Measurements from ENCODE around the gene ZSCAN22.
A peak's percentile ranks its signal among the peaks of the same experiment; 100 is the strongest.

ZSCAN22 gene

DNA sequence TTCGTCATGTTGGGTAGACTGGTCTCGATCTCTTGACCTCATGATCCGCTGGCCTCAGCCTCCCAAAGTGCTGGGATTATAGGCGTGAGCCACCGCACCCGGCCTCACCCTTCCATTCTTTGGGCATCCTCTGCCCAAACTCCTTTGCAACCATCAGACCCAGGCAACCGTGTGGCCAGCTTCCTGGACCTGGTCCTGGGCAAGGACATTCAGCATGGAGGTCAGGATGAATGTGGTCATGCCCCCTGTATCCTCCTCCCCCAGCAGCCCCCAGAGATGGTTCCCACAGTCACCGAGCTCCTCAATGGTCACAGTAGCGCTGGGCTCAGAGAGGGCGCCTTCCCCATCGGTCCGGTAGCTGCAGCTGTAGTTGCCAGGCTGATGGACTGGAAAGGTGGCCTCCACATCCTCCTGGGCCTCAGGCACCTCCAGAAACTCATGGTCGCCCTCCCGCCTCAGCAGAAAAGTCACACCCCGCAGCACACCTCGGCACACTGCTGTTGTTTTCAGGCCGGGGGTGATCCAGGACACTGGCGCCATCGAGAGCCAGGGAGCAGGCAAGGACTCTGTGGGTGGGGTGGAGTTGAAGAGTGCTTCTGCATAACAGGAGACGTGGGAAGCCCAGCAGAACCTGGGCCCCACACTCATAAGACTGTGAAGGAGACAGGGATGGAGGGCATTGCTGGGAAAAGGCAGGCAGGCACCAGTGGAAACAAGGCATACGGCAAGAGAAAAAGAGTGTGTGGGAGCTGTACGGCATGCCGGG lies 25.4 kb downstream of the ZSCAN22 start:
- no peak for DNase-seq (ENCODE audit: low read depth)

DNA sequence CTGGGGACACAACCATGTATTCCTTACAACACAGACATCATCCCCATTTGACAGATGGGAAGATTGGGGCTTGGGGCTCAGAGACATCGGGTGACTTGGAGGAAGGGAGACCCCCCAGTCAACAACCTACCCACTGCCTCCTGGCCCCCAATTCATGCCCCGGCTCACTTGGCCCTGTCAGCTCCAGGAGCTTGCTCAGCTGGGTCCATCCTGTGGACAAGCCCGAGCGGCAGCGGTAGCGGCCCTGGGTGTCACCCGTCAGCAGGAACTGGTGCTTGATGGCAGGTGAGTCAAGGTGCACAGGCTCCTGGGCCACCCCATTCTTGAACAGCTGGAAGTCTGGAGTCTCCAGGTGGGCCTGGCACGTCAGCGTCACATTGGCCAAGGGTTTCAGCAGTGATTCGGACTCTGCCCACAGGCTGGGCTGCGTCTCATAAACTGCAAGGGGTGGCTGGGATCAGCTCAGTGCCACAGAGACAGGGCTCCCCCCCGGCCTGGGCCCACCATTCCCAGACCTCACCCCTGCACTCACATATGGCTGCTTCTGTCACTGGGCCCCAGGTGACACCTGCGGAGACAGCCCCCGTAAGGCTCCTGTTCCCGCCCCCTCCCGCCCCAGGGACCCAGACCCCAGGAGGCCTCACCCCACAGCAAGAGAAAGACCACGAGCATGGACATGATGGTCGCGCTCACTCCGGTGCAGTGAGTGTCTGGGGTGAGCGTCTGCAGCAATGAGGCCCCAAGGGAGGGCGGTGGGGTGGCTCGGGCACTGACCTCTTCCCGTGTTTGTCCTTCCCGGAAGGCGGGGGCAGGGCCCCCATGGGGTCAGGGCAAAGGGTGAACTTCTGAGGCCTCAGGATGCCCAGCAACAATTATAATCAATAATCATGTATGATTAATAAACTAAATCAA lies 26.2 kb downstream of the ZSCAN22 start, which contains the start of gene A1BG:
A1BG (minus strand) TSS at position 733 of the 912 bp plus-strand sequence; CDS start at position 678, 55 bp downstream.
- DNase-seq (ENCODE audit: low read depth), result no peak

DNA sequence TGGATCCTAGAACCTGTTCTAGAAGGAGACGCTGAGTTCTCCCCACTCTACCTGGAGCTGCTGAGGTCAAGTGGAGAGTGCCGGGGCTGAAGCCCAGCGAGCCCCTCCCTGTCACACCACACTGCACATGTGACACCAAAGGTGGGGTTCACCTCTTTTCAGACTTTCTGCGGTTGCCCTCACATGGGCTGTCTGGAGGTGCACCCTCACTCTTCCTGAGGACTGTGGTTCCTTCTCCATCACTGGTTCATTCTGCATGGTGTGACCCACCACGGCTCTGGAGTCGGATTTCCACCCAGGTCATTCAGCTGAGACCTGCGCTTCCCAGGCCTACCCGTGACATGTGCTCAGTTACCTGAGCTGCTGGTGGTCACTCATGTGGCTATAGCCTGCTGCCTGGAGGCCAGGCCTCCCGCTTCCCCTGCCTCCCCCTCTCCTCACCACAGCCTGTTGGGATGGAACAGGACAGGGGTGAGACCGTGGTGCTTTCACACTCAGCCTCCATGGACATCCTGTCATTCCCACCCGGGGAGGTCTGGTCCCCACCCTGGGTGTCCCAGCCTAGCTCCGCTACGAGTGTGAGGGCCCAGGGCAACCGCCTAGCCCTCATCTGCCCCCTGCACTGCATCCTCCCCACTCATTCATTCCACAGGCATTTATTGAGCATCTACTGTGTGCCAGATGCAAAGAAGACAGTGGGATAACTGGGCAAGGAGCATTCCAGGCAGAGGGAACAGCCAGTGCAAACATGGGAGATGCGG lies 27.1 kb downstream of the ZSCAN22 start:
- no peak for DNase-seq (ENCODE audit: low read depth)

DNA sequence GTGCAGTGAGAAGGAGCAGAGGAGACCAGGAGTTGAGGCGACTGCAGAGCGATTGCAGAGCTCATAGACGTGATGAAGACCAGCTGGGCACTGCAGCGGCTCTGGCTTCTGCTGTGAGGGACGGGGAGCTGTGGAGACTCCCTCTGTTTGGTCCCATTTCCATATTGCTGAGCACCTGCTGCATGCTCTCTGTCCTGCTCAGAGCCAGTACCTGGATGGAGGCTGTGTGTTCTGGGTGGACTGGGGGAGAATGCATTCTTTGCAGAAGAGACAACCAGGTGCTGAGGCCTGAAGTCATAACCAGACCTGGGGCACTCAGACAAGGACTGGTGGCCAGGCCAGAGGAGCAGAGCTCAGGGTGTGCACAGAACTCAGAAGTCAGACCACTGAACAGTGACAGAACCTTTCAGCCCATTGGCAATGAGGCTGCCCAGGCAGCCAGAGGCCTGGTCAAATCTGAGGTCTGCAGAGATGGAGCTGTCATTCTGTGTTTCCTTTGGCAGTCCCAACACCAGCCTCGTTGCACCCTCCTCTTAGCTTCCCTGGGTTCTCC lies 27.8 kb downstream of the ZSCAN22 start:
- DNase-seq (ENCODE audit: low read depth), result no peak

DNA sequence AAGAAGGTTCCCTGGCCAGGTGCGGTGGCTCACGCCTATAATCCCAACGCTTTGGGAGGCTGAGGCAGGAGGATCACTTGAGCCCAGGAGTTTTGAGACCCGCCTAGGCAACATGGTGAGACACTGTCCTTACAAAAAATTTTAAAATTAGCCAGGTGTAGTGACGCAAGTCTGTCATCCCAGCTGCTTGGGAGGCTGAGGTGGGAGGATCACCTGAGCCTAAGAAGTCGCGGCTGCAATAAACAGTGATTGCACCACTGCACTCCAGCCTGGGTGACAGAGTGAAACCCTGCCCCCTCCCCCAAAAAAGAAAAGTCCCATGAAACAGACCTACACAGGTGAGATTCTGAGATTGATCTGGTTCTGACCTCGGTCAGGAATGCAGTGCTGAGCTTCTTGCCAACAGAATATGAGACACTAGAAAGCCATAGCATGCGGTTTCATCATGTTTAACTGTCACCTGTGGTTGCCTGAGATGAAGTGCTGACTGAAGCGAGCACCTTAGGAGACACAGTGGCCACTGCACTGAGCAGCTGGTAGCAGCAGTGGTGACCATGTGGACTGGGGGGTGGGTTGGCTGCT lies 28.5 kb downstream of the ZSCAN22 start:
- no peak for DNase-seq (ENCODE audit: low read depth)

DNA sequence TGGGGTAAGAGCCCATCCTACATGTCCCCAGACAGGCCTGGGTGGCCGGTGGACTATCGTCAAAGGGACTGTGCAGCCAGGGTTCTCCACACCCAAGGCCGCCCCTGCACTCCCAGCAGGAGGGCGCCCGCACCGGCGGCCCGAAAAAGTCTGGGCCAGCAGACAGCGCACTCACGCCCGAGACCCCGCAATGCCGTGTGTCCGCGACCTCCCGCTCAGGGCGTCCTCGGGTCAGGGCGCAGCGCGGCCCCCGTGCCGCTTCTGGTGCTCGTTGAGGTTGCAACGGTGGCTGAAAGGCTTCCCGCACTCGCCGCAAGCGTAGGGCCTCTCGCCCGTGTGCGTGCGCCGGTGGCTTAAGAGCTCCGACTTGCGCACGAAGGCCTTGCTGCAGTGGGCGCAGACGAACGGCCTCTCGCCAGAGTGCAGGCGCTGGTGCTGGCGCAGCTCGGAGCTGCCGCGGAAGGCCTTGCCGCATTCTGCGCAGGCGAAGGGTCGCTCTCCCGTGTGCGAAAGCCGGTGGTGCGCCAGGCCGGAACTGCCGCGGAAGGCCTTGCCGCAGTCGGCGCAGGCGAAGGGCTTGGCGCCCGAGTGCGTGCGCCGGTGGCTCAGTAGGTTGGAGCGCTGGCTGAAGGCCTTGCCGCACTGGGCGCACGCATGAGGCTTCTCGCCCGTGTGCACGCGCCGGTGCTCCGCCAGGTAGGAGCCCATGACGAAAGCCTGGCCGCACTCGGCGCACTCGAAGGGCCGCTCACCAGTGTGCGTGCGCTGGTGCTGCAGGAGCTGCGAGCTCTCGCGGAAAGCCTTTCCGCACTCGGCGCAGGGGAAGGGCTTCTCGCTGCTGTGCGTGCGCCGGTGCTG lies 29.3 kb downstream of the ZSCAN22 start:
- peak; percentile 14 for DNase-seq (ENCODE audit: low read depth)

DNA sequence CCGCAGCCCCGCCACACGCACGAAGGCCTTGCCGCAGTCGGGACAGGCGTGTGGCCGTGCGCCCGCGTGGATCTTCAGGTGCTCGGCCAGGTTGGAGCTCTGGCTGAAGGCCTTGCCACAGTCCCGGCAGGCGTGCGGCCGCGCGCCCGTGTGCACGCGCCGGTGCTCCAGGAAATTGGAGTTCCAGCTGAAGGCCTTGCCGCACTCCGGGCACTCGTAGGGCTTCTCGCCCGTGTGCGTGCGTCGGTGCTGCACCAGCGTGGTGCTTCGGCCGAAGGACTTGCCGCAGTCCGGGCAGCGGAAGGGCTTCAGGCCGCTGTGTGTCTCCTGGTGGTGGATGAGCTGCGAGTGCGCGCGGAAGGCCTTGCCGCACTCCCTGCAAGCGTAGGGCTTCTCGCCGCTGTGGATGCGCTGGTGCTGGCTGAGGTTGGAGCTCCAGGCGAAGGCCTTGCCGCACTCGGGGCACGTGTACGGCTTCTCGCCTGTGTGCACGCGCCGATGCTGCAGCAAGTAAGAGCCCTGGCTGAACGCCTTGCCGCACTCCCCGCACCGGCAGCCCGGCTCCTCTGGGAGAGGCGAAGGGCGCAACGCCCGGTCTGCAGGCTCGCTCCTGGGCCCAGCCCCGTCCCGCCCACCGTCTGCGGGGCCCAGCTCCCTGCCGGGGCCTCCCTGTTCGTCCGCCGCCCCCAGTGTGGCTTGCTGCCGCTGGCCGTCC lies 30.1 kb downstream of the ZSCAN22 start:
- DNase-seq (ENCODE audit: low read depth), result no peak

DNA sequence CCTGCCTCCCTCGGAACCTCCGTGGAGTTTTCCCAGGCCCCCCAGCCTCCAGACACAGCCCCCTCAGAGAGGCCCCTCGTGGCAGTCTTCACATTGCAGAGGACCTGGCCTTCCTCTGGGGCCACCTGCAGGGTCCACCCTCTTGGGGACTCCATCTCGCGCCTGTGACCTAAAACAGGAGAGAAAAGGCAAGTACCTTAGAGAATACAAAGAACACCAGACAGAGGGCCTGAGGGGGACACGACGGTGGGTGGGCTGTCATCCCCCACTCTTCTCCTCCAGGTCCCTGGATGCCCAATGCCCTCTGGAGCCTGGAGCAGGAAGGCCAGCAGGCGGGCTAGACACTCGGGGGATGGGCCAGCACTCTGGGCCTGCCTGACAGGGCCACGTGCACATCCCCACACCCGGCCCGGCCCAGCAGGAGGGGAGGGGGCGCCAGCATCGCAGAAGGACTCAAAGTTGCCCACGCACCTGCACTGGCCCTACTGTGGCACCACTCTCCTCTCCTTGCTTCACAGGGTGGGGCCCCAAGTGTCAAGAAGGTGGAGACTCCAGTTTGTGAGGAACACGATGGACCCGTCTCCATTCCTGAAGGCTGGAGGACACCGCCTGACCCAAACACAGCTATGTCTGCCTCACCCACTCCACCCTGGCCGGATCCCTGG lies 30.8 kb downstream of the ZSCAN22 start:
- no peak for DNase-seq (ENCODE audit: low read depth)

DNA sequence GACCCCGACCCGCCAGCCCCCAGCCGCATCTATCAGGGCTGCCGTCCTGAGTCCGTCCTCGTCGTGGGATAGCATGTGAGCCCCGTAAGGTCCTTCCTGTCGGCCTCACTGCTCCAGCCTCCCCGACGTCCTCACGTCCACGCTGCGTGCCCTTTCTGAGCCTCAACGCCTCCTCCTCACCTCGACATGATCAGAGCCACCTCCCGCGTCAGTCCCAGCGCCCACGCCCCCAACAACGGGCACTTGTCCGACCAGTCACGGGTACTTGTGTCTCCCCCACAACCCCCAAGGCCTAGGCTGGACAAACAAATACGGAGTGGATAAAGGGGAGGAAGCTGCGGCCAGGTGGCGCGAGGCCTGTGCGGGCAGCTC lies 35.1 kb downstream of the ZSCAN22 start:
- peak; percentile 16 for DNase-seq (ENCODE audit: low read depth)

DNA sequence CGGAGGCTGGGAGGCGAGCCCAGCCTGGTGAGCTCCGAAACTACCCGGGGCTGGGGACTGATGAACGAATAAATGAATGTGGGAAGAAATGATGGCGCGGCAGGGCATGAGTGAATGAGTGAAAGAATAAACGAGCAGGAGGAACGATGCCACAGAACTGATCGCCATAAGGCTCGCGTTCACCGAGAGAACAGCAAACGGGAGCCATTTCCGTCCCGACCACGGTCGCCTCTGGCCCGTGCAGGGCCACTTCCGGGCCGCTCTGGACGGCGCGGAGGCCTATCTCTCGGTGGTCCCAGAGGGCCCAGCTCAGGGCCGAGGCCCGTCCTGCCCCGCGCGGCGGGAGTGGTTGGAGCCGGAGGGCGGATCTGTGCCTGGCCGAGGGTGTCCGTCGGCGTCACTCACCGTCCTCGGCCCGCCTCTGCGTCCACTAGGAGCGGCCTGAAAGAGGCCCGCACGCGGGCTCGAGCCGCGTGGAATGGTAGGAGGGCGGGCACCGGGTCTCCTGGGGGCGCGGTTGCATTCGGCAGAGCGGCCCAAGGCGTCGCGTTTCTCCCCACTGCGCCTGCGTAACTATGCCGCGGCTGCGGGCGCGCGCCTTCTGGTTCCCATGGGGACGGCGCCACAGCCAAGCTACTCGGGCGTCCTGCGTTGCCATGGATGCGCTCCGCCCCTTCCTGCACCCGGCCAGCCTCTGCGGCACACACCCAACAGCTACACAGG lies 35.6 kb downstream of the ZSCAN22 start, which contains the start of gene ZNF497:
ZNF497 (minus strand) TSS at position 480 of the 723 bp plus-strand sequence. CDS start 5,116 bp downstream, outside the sequence.
- peak; percentile 93 for DNase-seq (ENCODE audit: low read depth)

DNA sequence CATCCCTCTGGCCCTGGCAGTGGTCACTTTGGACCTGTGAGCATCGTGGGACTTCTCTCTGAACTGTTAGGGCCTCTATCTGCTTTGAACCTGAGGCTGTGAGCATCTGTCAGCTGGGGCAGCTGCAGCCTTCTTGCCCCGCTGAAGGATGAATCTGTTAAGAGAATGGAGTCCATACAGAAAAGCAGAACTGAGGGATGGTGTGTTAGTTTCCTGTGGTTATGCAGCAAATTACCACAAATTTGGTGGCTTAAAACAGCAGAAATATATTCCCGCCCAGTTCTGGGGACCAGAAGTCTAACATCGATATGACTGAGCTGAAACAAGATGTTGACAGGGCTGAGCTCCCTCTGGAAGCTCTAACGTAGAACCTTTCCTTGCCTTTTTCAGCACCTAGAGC lies 37.4 kb downstream of the ZSCAN22 start:
- no peak for DNase-seq (ENCODE audit: low read depth)

DNA sequence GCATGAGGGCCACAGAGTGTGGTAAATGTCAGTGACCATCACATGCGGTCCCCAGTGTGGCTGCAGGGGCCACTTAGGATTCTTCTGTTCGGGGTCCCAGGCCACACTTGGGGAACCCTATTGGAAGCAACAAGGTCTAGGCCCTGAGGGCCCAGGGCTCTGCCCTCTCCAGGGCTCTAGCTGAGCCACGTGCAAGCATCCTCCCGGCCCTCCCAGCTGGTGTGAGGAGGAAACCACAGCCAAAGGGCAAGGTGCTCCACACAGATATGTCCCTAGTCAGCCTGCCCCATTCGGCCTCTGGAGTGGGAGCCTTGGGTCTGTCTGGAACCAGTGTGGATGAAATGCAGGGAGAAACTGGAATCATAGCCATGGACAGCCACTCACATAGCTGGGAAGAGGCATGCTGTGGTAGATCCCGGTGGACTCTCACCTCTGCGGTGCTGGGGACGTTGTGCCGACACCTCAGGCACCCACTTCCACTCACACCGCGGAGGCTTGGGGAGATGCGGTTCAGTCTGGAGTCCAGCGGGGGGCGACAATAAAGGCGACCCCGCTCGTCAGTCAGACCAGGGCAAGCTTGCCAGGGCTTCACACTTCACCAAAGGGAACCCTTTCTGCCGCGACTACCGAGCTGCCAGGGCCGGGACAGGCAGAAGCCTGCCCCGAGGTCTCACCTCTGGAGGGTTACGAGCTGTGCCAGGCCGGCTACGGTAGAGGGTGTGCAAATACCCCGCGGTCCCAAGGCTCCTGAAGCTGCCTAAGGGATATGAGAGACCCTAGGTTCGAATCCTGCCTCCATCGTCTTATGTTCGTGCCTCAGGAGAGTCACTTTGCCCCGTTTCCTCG lies 40.0 kb downstream of the ZSCAN22 start:
- no peak for DNase-seq (ENCODE audit: low read depth)

DNA sequence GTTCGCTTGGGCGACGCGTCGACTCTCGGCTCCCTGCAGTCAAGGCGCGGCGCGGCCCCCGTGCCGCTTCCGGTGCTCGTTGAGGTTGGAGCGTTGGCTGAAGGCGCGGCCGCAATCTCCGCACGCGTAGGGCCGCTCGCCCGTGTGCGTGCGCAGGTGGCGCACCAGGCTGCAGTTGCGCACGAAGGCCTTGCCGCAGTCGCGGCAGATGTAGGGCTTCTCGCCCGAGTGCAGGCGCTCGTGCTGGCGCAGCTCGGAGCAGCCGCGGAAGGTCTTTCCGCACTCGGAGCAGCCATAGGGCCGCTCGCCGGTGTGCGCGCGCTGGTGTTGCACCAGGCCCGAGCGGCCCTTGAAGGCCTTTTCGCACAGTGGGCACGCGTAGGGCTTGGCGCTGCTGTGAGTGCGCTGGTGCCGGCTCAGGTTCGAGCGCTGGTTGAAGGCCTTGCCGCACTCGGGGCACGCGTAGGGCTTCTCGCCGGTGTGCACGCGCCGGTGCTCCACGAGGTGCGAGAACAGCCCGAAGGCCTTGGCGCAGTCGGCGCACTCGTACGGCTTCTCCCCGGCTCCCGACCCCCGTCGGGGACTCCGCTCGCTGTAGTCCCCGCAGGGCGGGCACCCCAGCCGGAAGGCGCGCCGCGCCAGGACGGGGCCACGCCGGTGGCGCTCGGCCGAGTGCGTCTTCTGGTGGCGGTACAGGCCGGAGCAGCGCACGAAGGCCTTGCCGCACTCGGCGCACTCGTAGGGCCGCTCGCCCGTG lies 41.1 kb downstream of the ZSCAN22 start:
- no peak for DNase-seq (ENCODE audit: low read depth)

DNA sequence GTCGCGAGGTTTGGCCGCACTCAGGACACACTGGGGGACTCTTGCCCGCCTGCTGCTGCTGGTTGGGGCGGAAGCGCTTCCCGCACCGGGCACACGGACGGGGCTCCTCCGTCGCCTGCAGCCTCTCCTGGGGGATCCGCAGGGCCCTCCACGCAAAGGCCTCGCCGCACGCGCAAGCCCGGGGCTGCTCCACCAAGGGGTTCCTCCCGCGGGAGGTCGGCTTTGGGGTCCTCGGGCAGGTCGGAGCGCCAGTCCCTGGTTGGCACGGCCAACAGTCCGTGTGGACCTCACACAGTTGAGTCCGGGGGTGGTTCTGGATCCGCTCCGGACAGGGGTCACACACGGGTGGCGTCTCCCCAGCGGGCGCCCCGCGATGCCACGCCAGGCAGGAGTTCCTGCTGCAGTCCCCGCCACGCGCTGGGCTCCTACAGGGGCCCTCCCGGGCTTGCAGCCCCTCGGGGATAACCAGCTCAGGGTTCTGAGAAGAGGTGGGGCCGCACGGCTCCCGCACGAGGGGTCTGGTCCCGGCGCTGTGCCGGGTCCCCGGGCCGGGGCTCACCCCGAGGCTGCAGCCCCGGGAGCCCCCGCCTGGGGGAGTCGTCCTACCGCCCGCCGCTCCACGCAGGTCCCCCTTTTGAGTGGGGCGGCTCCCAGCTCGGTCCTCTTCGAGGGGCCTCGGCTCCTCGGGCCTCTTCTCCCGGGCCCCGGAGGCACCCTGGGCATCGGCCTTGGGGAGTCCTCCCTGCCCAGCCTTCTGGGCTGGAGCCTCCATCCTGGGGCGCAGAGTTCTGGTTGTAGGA lies 42.0 kb downstream of the ZSCAN22 start:
- no peak for DNase-seq (ENCODE audit: low read depth)

DNA sequence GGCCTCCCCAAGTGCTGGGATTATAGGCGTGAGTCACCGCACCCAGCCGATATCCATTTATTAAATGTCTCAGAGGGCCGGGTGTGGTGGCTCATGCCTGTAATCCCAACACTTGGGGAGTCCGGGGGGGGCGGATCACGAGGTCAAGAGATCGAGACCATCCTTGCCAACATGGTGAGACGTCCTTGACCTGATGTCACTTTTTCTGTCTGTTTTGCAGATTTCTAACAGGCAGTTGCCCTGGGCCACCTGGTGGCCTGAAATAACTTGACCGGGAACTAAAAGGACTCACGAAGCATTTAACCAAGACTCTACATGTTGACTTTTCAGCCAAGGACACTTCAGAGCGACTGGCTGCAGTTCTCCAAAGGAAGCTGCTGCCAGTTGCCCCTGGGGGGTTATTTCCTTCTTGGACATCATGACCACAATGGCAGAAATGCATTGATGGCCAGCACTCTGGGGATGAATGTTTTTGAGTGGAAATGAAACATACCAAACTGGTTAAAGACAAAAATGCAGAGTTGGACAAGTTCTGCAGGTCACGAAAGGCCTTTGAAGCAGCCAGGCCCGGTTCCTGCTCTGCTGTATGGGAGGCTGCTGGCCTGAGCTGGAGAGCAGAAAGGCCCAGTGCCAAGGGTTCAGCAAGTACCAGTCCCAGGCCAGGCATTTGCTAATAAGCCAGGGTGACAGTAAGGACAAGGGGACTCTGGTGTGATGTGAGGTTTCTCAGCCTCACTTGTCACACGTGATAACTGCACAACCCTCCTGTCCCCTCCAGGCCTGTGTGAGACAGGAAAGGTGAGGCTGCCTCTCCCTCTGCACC lies 45.7 kb downstream of the ZSCAN22 start:
- no peak for DNase-seq (ENCODE audit: low read depth)

All from stimulated activated CD4-positive, alpha-beta T cell treated with anti-CD3 and anti-CD28 coated beads, Interleukin-2, amount 100 ng/mL, for 4 hours (primary cell).